Hepatocyte (in vitro differentiated cells): ENCODE results near the gene AUTS2. TPM values are rescaled to one million over a fixed set of nuclear protein-coding genes. Genes with fewer than 3 reads are reported as not detected.

Experiments used
- DNase-seq: peaks from one replicate; pipeline ENCODE4 v3.0.0-alpha.2; 2016; ENCODE audit warnings: low spot score
- H2AFZ ChIP-seq: fragments of 200-600 bp; sonication (generic); 2 replicates; pipeline ENCODE4 v1.6.0; 2016; ENCODE audit warnings: antibody characterized with exemption, mild to moderate bottlenecking
- H3K27ac ChIP-seq: fragments of 200-600 bp; sonication (generic); 2 replicates; pipeline ENCODE4 v1.5.1; 2016; ENCODE audit warnings: mild to moderate bottlenecking
- H3K27me3 ChIP-seq: fragments of 200-600 bp; sonication (generic); 2 replicates; pipeline ENCODE4 v1.6.1; 2016
- H3K36me3 ChIP-seq: fragments of 200-600 bp; sonication (generic); replicated peaks from 2 replicates; pipeline ENCODE4 v1.5.1; 2016; ENCODE audit warnings: low read depth; ENCODE audit not compliant: insufficient read depth
- H3K4me1 ChIP-seq: fragments of 200-600 bp; sonication (generic); 2 replicates; pipeline ENCODE4 v1.5.1; 2016; ENCODE audit warnings: mild to moderate bottlenecking, moderate library complexity; ENCODE audit not compliant: insufficient read depth
- H3K4me2 ChIP-seq: fragments of 200-600 bp; sonication (generic); 2 replicates; pipeline ENCODE4 v1.6.0; 2016
- H3K4me3 ChIP-seq: fragments of 200-600 bp; sonication (generic); 2 replicates; pipeline ENCODE4 v1.5.1; 2016; ENCODE audit warnings: mild to moderate bottlenecking
- H3K79me2 ChIP-seq: fragments of 200-600 bp; sonication (generic); 2 replicates; pipeline ENCODE4 v1.6.0; 2017; ENCODE audit warnings: mild to moderate bottlenecking
- H3K9me2 ChIP-seq: fragments of 200-600 bp; sonication (generic); replicated peaks from 2 replicates; pipeline ENCODE4 v1.6.0; 2017; ENCODE audit warnings: mild to moderate bottlenecking; ENCODE audit not compliant: insufficient read depth
- H3K9me3 ChIP-seq: fragments of 200-600 bp; sonication (generic); 2 replicates; pipeline ENCODE4 v1.5.1; 2016; ENCODE audit warnings: low read depth, mild to moderate bottlenecking
- H4K20me1 ChIP-seq: fragments of 200-600 bp; sonication (generic); 2 replicates; pipeline ENCODE4 v1.6.0; 2016; ENCODE audit warnings: mild to moderate bottlenecking; ENCODE audit not compliant: insufficient read depth, poor library complexity, severe bottlenecking
- EZH2 ChIP-seq: fragments of 200-600 bp; sonication (generic); IDR thresholded peaks from 2 replicates; pipeline ENCODE4 v1.6.1; 2016; ENCODE audit warnings: antibody characterized with exemption, mild to moderate bottlenecking, borderline replicate concordance
- EZH2phosphoT487 ChIP-seq: fragments of 200-600 bp; sonication (generic); IDR thresholded peaks from one replicate; pipeline ENCODE4 v1.6.1; 2018; ENCODE audit warnings: antibody characterized with exemption, mild to moderate bottlenecking, low read depth, moderate library complexity; ENCODE audit not compliant: unreplicated experiment, severe bottlenecking
- WGBS: methylation state at CpG from one replicate; pipeline ENCODE4 v1.1.6; 2016; ENCODE audit warnings: low lambda C conversion rate; ENCODE audit errors: missing lambda C conversion rate; 5-methylcytosine and 5-hydroxymethylcytosine counted together
- polyA plus RNA-seq: library from polyadenylated mRNA; unstranded; fragments of >200 nt; fragmentation: Nextera tagmentation; extraction: Ambion mirVana; gene quantifications from 2 replicates; pipeline ENCODE4 v1.2.1, GENCODE V29; 2016
- total RNA-seq: library from RNA; depleted of rRNA; stranded (reverse); fragments of >200 nt; gene quantifications from 2 replicates; pipeline ENCODE4 v1.2.3, GENCODE V29; 2014
- TF ChIP-seq, protein P1 (sequence below): fragments of 200-600 bp; sonication (generic); IDR thresholded peaks from 2 replicates; pipeline ENCODE4 v1.5.1; 2016; ENCODE audit warnings: antibody characterized with exemption, mild to moderate bottlenecking; ENCODE audit not compliant: poor library complexity

AUTS2 gene
- total and polyA plus RNA-seq, 2 experiments from 2014 or later, result 34.4 to 40.9 TPM

DNA sequence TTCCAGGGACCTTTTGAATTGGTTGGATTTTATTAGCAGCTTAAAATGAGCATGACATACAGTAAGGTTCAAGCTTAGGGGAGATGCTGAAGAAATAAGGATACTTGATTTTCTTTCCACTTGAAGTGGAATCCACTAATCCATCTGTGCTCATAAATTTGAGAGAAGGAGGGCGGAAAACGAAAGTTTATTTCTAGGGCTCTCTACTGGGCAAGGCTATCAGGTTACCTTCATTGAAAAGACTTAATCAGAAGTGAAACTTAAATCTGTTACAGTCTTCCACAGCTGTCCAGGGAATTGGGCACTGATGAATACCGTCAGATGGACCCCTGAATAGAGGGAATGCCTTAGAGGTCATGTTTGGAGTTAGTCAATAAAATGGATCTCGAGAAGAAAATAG, 21.8 kb downstream of the AUTS2 start:
- no peaks in the 10 kb centered on the region for H3K36me3 ChIP-seq
- 40% methylated on average over 4 of the region's 4 CpGs for WGBS
- no peak overlapping the region for H3K4me3 ChIP-seq
- no peaks in the 10 kb centered on the region for H3K9me2 ChIP-seq
- peaks cover 7% of the 10 kb centered on the region for H3K4me1 ChIP-seq
- H3K79me2 ChIP-seq, result peaks cover 72% of the 10 kb centered on the region
- H4K20me1 ChIP-seq, result peaks cover 20% of the 10 kb centered on the region
- DNase-seq, result no peak
- H3K4me2 ChIP-seq, result no peak overlapping the region
- H3K27me3 ChIP-seq, result no peaks in the 10 kb centered on the region
- no peak overlapping the region for H2AFZ ChIP-seq
- TF ChIP-seq EZH2 (no peak), EZH2phosphoT487 (no peak)
- TF ChIP-seq, protein P1, sequence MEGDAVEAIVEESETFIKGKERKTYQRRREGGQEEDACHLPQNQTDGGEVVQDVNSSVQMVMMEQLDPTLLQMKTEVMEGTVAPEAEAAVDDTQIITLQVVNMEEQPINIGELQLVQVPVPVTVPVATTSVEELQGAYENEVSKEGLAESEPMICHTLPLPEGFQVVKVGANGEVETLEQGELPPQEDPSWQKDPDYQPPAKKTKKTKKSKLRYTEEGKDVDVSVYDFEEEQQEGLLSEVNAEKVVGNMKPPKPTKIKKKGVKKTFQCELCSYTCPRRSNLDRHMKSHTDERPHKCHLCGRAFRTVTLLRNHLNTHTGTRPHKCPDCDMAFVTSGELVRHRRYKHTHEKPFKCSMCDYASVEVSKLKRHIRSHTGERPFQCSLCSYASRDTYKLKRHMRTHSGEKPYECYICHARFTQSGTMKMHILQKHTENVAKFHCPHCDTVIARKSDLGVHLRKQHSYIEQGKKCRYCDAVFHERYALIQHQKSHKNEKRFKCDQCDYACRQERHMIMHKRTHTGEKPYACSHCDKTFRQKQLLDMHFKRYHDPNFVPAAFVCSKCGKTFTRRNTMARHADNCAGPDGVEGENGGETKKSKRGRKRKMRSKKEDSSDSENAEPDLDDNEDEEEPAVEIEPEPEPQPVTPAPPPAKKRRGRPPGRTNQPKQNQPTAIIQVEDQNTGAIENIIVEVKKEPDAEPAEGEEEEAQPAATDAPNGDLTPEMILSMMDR, result no peak
- no peaks in the 10 kb centered on the region for H3K9me3 ChIP-seq
- H3K27ac ChIP-seq, result no peak overlapping the region

DNA sequence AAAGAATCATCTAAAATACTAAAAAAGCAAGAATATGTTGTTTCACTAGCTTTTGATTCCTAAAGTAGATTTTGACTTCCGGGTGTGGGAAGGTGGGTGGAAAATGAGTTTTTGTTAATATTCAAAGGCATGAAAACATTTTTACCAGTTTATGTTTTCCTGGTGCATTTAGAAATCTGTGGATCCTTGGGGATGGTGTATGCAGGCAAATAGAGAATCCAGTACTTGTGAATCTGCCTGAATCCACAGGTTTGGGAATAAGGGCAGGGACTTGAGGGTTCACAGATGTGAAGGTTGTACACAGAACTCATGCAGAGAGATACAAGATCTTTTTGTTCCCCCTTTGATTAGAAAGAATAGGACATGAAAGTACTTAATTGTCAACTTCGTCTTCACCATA, 22.4 kb downstream of the AUTS2 start:
- 80% methylated on average over 2 of the region's 2 CpGs for WGBS
- H4K20me1 ChIP-seq, result peaks cover 20% of the 10 kb centered on the region
- no peak overlapping the region for H3K27ac ChIP-seq
- H3K4me1 ChIP-seq, result peaks cover 7% of the 10 kb centered on the region
- H3K4me3 ChIP-seq, result no peak overlapping the region
- H2AFZ ChIP-seq, result no peak overlapping the region
- peaks cover 72% of the 10 kb centered on the region for H3K79me2 ChIP-seq
- no peaks in the 10 kb centered on the region for H3K9me3 ChIP-seq
- TF ChIP-seq EZH2phosphoT487 (no peak), EZH2 (no peak)
- TF ChIP-seq, protein P1, result no peak
- no peak overlapping the region for H3K4me2 ChIP-seq
- no peak for DNase-seq
- no peaks in the 10 kb centered on the region for H3K27me3 ChIP-seq
- H3K9me2 ChIP-seq, result no peaks in the 10 kb centered on the region
- H3K36me3 ChIP-seq, result no peaks in the 10 kb centered on the region

DNA sequence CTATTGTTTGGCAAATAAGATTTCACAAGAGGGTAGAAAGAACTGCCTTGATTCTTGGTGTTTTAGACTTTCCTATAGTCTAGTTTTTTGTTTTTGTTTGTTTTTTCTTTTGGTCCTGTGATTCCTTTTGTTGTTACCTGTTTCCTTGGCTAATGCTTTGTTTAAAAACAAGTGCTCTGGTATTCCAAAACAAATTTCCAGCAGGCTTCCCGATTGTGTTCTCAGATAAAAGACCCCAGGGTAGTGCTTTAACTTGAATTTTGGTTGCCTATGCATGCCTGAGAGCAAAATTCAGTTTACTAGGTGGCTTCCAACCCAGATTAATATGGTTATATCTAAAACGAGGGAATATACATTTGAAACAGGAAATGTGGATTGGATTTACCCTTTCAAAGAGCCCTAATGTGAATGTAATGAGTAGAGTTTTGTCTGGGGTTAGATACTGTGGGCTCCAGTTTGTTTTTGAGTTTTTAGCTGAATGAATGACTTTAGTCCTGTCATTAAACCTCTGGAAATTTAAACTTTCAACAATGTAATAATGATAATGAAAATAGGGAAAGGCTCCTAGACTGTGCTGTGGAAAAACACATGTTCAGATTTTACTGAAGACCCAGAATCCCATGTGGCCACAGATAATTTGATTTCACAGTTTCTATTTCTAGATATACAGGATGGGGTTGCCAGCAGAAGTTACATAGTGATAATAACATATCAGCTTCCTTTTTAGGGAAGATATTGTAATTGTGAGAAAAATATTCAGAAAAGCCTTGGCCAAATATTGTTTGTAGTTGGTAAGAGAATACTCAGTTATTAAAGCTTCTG, 23.9 kb downstream of the AUTS2 start:
- H3K9me2 ChIP-seq, result no peaks in the 10 kb centered on the region
- no peak overlapping the region for H2AFZ ChIP-seq
- no peak overlapping the region for H3K4me3 ChIP-seq
- no peak for DNase-seq
- no peak overlapping the region for H3K27ac ChIP-seq
- H3K4me1 ChIP-seq, result peaks cover 7% of the 10 kb centered on the region
- no peak overlapping the region for H3K4me2 ChIP-seq
- no peaks in the 10 kb centered on the region for H3K36me3 ChIP-seq
- WGBS, result 33% methylated on average over 2 of the region's 2 CpGs
- H3K27me3 ChIP-seq, result no peaks in the 10 kb centered on the region
- H4K20me1 ChIP-seq, result peaks cover 17% of the 10 kb centered on the region
- H3K79me2 ChIP-seq, result peaks cover 70% of the 10 kb centered on the region
- no peaks in the 10 kb centered on the region for H3K9me3 ChIP-seq
- TF ChIP-seq, protein P1, result no peak
- TF ChIP-seq EZH2 (no peak), EZH2phosphoT487 (no peak)
